Measurements from ENCODE around the gene COQ3. TPM values are rescaled to one million over a fixed set of nuclear protein-coding genes. Genes with fewer than 3 reads are reported as not detected.

The COQ3 gene
- total and polyA plus RNA-seq, 4 donors, result 3.8 to 9.4 (median 8.0) TPM

- no peak for DNase-seq (ENCODE audit: low spot score)
- Histone ChIP-seq H3K27me3 (ENCODE audit: control insufficient read depth in 4 of 4, insufficient read depth in 4 of 4, low read length in 3 of 4) (no peaks in the 10 kb centered on the region), H3K27ac (ENCODE audit: low read depth in 1 of 2, low read length in 2 of 2) (no peak overlapping the region), H3K4me1 (ENCODE audit: control insufficient read depth in 4 of 4, insufficient read depth in 4 of 4, low read length in 3 of 4) (peaks cover 0 to 5% (median 1%) of the 10 kb centered on the region in 4 donors), H3K4me3 (ENCODE audit: low read depth in 1 of 3, low read length in 3 of 3) (no peak overlapping the region), H3K9ac (ENCODE audit: low read depth in 1 of 2, low read length in 2 of 2) (no peak overlapping the region), H3K36me3 (ENCODE audit: control insufficient read depth in 4 of 4, insufficient read depth in 3 of 4, low read depth in 1 of 4, low read length in 3 of 4) (peaks cover 10 to 59% (median 46%) of the 10 kb centered on the region in 4 donors), H3K9me3 (ENCODE audit: control insufficient read depth in 4 of 4, low read length in 3 of 4) (no peaks in the 10 kb centered on the region)
- 79% methylated on average over 7 of the region's 7 CpGs for WGBS
- no peak for TF ChIP-seq TAF1 (conservative IDR thresholded peaks at IDR 0.05)
- TF ChIP-seq MAX (IDR thresholded peaks at IDR 0.05), result no peak
- TF ChIP-seq JUND (IDR thresholded peaks at IDR 0.05), result no peak
- no peak for TF ChIP-seq RAD21 (IDR thresholded peaks at IDR 0.05)
- TF ChIP-seq HNF4G (IDR thresholded peaks at IDR 0.05), result no peak
- TF ChIP-seq ATF3 (IDR thresholded peaks at IDR 0.05), result no peak
- no peak for TF ChIP-seq GABPA (IDR thresholded peaks at IDR 0.05 in 1 of 2, conservative IDR thresholded peaks at IDR 0.05 in 1 of 2)
- no peak for TF ChIP-seq RXRA (IDR thresholded peaks at IDR 0.05)
- TF ChIP-seq EGR1 (IDR thresholded peaks at IDR 0.05; ENCODE audit: low read depth in 2 of 2), result no peak
- TF ChIP-seq ZBTB33 (IDR thresholded peaks at IDR 0.05), result no peak
- no peak for TF ChIP-seq CTCF (IDR thresholded peaks at IDR 0.05; ENCODE audit: low read depth, low read length, missing input control)
- TF ChIP-seq FOXA2 (IDR thresholded peaks at IDR 0.05), result no peak
- no peak for TF ChIP-seq HNF4A (conservative IDR thresholded peaks at IDR 0.05)
Measured at GRCh38 chr6:99407076-99407475, 13.1 kb upstream of the COQ3 start.

- Histone ChIP-seq H3K4me3 (ENCODE audit: low read depth in 1 of 3, low read length in 3 of 3) (no peak overlapping the region), H3K9me3 (ENCODE audit: control insufficient read depth in 4 of 4, low read length in 3 of 4) (no peaks in the 10 kb centered on the region), H3K27me3 (ENCODE audit: control insufficient read depth in 4 of 4, insufficient read depth in 4 of 4, low read length in 3 of 4) (no peaks in the 10 kb centered on the region), H3K36me3 (ENCODE audit: control insufficient read depth in 4 of 4, insufficient read depth in 3 of 4, low read depth in 1 of 4, low read length in 3 of 4) (peaks cover 11 to 68% (median 58%) of the 10 kb centered on the region in 4 donors), H3K4me1 (ENCODE audit: control insufficient read depth in 4 of 4, insufficient read depth in 4 of 4, low read length in 3 of 4) (no peaks in the 10 kb centered on the region), H3K9ac (ENCODE audit: low read depth in 1 of 2, low read length in 2 of 2) (no peak overlapping the region), H3K27ac (ENCODE audit: low read depth in 1 of 2, low read length in 2 of 2) (no peak overlapping the region)
- WGBS, result 82% methylated on average over 5 of the region's 5 CpGs
- TF ChIP-seq REST (IDR thresholded peaks at IDR 0.05), result no peak
- DNase-seq (ENCODE audit: low spot score), result no peak
Measured at GRCh38 chr6:99402448-99402847, 8.5 kb upstream of the COQ3 start.
